ENCODE measurements around the gene NALCN. TPM values are rescaled to one million over a fixed set of nuclear protein-coding genes. Genes with fewer than 3 reads are reported as not detected.
"Not testable (repeated sequence)": the region's sequence is repeated elsewhere in the genome, so short reads cannot be mapped to it uniquely, and the experiment has no call there.

The NALCN gene
- total RNA-seq, 1 donor from 2014 or later: not detected

GRCh38 chr13:101317986-101318523, 98.3 kb downstream of the NALCN start:
- ChIA-PET POLR2A (no interaction called here), CTCF (no interaction called here)
- Mint-ChIP-seq H3K36me3 (ENCODE audit: low read depth) (no peaks in the 10 kb centered on the region), H3K4me1 (no peaks in the 10 kb centered on the region), H3K27ac (no peak overlapping the region), H3K9me3 (no peaks in the 10 kb centered on the region), H3K27me3 (no peaks in the 10 kb centered on the region), H3K4me3 (no peak overlapping the region)
- DNase-seq (no peak), ATAC-seq (ENCODE audit: low read depth) (no peak)
- intact Hi-C loops (cut with micrococcal nuclease): no loop called here
- TF ChIP-seq, protein P1, sequence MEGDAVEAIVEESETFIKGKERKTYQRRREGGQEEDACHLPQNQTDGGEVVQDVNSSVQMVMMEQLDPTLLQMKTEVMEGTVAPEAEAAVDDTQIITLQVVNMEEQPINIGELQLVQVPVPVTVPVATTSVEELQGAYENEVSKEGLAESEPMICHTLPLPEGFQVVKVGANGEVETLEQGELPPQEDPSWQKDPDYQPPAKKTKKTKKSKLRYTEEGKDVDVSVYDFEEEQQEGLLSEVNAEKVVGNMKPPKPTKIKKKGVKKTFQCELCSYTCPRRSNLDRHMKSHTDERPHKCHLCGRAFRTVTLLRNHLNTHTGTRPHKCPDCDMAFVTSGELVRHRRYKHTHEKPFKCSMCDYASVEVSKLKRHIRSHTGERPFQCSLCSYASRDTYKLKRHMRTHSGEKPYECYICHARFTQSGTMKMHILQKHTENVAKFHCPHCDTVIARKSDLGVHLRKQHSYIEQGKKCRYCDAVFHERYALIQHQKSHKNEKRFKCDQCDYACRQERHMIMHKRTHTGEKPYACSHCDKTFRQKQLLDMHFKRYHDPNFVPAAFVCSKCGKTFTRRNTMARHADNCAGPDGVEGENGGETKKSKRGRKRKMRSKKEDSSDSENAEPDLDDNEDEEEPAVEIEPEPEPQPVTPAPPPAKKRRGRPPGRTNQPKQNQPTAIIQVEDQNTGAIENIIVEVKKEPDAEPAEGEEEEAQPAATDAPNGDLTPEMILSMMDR (IDR thresholded peaks at IDR 0.05): no peak

DNA sequence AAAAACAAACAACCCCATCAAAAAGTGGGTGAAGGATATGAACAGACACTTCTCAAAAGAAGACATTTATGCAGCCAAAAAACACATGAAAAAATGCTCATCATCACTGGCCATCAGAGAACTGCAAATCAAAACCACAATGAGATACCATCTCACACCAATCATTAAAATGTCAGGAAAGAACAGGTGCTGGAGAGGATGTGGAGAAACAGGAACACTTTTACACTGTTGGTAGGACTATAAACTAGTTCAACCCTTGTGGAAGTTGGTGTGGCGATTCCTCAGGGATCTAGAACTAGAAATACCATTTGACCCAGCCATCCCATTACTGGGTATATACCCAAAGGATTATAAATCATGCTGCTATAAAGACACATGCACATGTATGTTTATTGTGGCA, 102.8 kb downstream of the NALCN start:
- H3K9me3 Mint-ChIP-seq; CTCF ChIA-PET; POLR2A ChIA-PET; H3K36me3 Mint-ChIP-seq (ENCODE audit: low read depth); H3K27me3 Mint-ChIP-seq; ATAC-seq (ENCODE audit: low read depth); DNase-seq; H3K27ac Mint-ChIP-seq; H3K4me1 Mint-ChIP-seq; H3K4me3 Mint-ChIP-seq; intact Hi-C loops (cut with micrococcal nuclease): not testable (repeated sequence)

DNA sequence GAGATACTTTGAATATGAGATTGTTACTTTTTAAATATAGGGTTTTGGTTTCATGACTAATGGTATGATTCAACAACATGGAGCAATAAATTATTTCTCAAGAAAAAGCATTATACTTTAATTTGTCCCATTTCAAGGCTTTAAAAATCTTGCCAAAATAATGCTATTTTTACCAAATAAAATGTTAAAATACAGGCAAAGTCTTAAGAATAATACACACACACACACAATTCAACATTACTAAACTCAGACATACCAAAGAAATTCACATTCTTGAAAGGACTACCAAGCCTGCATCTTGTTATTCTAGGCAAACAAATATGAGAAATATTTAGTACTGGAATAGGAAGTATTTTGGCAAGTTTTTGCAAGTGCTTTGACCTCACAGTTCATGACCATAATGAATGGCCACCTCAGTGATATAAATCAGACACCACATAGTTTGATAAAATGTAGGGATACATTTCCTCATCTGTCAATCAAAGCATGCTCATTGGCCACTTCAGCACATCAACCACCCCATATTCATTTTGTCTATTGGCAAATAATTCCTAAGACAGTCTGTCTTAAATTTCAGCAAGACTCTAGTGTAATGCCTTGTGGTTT, 107.2 kb downstream of the NALCN start:
- H3K36me3 Mint-ChIP-seq (ENCODE audit: low read depth): no peaks in the 10 kb centered on the region
- CTCF ChIA-PET: no interaction called here

DNA sequence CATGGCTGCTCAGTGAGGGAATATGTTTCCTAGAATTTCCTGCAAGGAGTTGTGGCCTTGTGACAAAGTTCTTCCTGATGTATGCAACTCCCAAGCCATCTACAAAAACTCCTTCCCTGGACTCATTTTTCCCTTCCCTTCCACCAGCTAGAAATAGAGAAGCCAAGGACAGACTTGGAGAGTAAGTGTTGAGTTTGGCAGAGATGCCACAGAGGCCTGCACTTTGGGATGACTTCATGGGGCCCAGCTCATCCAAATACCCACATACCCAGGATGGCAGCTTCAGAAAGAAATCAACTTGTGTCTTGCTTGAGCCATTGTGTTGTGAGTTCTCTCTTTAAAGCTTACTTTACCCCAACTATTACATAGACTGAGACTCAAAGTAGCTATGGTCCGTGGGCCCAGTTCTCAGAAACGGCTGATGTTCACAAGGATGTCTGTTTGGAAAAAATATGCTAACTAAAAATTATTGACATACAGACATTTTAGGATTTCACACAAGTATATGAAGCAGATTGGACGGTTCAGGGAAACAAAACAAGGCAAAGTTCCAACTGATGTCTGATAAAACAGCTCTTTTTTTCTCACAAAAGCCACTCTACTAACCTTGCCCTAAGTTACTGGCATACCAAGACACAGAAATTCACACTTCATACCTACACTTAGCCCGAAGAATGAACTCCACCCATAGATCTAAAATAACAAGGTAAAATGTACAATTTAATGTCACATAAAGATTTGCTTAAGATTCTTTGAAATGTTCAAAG, 107.9 kb downstream of the NALCN start:
- no peaks in the 10 kb centered on the region for H3K36me3 Mint-ChIP-seq (ENCODE audit: low read depth)
- intact Hi-C loops (cut with micrococcal nuclease): no loop called here
- TF ChIP-seq, protein P1 (IDR thresholded peaks at IDR 0.05): no peak
- no peak overlapping the region for H3K27ac Mint-ChIP-seq
- no peaks in the 10 kb centered on the region for H3K27me3 Mint-ChIP-seq
- DNase-seq (no peak), ATAC-seq (ENCODE audit: low read depth) (no peak)
- CTCF ChIA-PET: no interaction called here
- no peaks in the 10 kb centered on the region for H3K4me1 Mint-ChIP-seq
- H3K4me3 Mint-ChIP-seq: no peak overlapping the region
- POLR2A ChIA-PET: no interaction called here
- no peaks in the 10 kb centered on the region for H3K9me3 Mint-ChIP-seq

More for the DNA sequence above, 107.2 kb downstream of the NALCN start:
- TF ChIP-seq, protein P1 (IDR thresholded peaks at IDR 0.05): no peak
- no peak overlapping the region for H3K27ac Mint-ChIP-seq
- intact Hi-C loops (cut with micrococcal nuclease): no loop called here
- POLR2A ChIA-PET: no interaction called here
- no peak overlapping the region for H3K4me3 Mint-ChIP-seq
- ATAC-seq (ENCODE audit: low read depth) (no peak), DNase-seq (no peak)
- H3K9me3 Mint-ChIP-seq: no peaks in the 10 kb centered on the region
- H3K27me3 Mint-ChIP-seq: no peaks in the 10 kb centered on the region
- H3K4me1 Mint-ChIP-seq: no peaks in the 10 kb centered on the region

- no peaks in the 10 kb centered on the region for H3K4me1 Mint-ChIP-seq
- DNase-seq (no peak), ATAC-seq (ENCODE audit: low read depth) (no peak)
- no peaks in the 10 kb centered on the region for H3K27me3 Mint-ChIP-seq
- ChIA-PET CTCF (no interaction called here), POLR2A (no interaction called here)
- intact Hi-C loops (cut with micrococcal nuclease): no loop called here
- no peak overlapping the region for H3K27ac Mint-ChIP-seq
- TF ChIP-seq, protein P1 (IDR thresholded peaks at IDR 0.05): no peak
- H3K36me3 Mint-ChIP-seq (ENCODE audit: low read depth): no peaks in the 10 kb centered on the region
- no peaks in the 10 kb centered on the region for H3K9me3 Mint-ChIP-seq
- no peak overlapping the region for H3K4me3 Mint-ChIP-seq
These were observed 109.1 kb downstream of the NALCN start for GRCh38 chr13:101307181-101307701.

Data from activated B cell treated with CpG ODN at 0.5 μM for 24 hours (primary cell).